ENCODE data around the gene AGAP1.

AGAP1 gene

DNA sequence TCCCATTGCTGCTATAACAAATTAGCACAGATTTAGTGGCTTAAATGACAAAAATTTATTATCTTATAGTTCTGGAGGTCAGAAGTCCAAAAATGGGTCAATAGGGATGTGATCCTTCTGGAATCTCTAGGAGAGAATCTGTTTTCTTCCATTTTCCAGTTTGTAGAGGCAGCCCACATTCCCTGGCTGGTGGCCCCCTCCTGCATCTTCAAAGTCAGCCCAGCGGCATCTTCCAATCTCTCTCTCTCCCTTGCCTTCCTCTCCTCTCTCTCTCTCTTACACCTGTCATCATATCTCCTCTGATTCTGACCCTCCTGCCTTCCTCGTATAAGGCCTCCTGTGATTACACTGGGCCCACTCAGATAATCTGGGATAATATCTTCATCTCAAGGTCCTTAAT, 3.9 kb upstream of the AGAP1 start:
- no peak for DNase-seq

DNA sequence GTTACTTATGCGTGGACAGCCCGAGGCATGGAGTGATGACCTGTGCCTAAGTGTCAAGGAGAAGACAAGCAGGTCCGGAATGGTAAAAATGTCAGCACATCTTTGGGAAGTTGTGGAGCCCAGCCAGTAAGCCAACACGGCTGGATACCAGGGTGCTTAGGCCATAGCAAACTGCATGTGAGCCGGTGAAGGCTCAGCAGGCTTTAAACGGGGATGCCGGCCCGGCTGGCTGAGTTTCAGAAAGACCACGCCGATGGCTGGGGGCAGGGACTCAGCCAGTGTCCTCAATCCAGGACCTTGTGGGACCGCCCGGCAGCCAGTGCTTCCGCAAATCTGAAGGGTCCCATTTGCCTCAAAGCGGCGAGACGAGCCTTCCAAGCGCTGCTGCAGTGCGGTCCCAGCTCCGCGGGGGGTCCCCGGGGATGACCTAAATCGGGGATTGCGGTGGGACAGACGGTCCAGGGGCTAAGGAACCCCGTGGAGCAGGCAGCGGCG, 946 bp upstream of the AGAP1 start:
- DNase-seq: no peak

DNA sequence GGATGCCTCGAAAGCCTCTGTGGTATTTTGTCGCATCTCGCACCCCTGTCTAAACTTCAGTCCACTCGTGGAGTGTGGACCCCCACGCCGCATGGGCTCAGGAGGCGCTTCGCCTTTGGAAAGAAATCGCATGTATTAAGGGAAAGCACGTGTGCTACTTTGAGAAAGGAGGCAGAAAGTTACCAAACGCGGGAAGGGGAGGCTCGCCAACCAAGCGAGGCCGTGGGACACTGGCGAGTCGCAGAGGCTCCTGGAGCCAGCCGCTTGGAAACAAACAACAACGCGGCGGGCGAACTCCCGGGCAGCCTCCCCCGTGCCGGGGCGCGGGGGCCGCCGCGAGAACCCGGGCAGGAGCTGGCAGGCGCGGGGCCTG, 455 bp upstream of the AGAP1 start:
- no peak for DNase-seq

DNA sequence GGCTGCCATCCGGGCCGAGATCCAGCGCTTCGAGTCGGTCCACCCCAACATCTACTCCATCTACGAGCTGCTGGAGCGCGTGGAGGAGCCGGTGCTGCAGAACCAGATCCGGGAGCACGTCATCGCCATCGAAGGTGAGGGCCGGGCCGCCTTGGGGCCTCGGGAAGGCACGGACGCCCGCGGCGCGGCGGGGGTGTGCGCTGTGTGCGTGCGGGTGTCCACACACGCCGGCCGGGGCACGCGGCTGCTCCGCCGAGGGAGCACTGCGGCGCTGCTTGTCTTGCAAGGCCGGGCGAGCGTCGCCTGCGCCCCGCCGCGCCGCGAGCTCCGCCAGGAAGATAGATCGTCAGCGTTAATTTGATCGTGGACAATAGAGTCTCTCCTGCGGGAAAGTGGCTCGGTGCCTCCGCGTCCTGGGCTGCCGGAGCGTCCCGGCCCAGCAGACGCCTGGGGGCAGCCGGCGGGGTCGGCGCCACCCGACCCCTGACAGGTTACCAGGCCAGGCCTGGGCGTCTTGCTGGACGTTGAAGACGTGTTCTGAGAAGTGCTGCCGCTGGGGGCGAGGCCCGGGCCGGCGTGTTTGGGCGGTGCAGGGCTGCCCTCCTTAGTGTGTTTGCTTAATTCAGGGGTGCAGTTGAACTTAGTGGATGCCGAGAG, 1.0 kb downstream of the AGAP1 start:
- peak in 1 of 2 experiments; percentile 25 for DNase-seq

- no peak for DNase-seq
Observed at GRCh38 chr2:235495373-235496238, 1.8 kb downstream of the AGAP1 start.

GRCh38 chr2:235496239-235496621, 2.4 kb downstream of the AGAP1 start:
- no peak for DNase-seq

DNA sequence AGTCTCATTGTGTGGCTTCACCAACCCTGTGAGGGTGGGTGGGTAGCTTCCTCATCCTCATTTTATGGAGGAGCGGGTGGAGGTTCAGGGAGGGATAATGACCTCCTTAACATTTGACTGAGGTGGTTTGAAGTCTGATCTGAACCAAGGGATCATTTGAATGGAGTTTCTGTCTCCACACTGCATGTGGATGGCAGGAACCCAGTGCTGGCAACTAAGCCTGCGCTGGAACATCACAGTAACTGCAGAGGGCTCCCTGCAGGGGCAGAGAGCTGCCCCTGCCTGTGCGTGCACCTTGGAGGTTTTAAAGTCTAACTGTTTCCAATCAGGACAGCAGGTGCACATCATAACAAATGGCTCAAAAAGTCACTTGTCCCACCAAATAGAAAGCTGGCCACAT, 3.3 kb downstream of the AGAP1 start:
- DNase-seq: no peak

GRCh38 chr2:235498541-235498940, 4.7 kb downstream of the AGAP1 start:
- peak in 1 of 2 experiments; percentile 9 for DNase-seq

DNA sequence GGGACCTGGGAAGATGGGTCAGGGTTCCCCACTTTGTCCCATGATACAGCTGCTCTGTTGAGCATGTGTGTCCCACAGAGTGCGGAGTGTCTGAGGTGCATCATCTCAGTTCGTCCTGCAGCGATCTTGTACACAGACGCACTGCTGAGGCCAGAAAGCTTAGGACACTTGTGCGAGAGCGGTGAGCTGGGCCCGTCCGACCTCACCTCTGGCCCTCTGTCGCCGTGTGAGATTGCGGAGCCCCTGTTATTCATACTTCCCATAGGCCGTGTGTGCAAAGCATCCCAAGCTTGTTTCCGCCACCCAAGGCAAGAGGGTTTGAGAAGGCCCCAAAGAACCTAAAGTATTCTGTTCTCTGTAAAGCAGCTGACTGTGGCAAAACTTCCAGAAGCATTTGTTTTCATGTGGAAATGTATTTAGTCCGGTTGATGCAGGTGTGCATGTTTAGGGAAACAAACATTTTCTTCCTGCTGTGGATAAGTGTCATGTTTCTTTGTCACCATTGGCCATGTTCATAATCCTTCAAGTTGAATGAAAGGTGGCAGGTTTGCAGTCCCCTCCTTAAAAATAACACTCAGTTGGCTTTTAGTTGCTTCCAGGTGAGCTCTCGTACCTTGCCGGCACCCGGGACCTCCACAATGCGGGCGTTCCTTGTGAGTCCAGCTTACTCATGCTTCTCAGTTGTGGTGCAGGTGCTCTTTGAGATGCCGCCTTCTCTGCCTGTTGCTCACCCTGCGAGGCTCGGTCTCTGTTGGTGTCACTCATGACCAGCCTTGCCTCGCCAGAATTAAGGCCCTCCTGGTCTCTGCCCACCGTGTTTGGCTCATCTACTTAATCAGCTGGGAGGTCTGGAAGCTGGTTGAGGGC, 5.3 kb downstream of the AGAP1 start:
- no peak for DNase-seq

DNA sequence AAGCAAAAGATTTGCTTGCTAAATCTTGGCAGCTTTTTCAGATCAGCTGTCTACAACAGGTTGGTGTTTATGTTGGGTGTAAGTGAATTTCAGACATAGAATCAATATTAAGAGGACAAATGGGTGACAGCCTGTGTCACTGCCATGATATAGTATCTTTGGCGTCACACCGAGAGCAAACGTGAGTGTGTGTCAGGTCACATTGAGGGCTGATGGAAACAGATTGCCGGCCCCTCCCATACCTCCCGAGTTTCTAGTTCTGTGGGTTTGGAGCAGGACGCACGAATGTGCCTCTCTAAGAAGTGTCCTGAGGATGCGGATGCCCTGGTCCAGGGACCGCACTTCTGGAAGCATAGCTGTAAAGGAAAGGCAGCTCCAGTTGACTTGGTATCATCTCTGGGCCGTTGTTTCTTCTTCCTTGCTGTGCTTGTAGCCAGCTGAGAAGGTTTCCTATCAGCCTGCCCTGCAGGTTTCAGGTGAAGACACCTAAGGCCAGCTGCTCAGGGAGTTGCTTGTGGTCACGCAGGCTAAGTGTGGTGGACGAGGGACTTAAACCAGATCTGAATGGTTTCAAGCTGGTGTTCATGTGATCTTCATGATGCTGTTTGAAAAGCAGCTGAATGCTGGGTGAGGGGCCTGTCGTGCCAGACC, 6.4 kb downstream of the AGAP1 start:
- DNase-seq: no peak

DNA sequence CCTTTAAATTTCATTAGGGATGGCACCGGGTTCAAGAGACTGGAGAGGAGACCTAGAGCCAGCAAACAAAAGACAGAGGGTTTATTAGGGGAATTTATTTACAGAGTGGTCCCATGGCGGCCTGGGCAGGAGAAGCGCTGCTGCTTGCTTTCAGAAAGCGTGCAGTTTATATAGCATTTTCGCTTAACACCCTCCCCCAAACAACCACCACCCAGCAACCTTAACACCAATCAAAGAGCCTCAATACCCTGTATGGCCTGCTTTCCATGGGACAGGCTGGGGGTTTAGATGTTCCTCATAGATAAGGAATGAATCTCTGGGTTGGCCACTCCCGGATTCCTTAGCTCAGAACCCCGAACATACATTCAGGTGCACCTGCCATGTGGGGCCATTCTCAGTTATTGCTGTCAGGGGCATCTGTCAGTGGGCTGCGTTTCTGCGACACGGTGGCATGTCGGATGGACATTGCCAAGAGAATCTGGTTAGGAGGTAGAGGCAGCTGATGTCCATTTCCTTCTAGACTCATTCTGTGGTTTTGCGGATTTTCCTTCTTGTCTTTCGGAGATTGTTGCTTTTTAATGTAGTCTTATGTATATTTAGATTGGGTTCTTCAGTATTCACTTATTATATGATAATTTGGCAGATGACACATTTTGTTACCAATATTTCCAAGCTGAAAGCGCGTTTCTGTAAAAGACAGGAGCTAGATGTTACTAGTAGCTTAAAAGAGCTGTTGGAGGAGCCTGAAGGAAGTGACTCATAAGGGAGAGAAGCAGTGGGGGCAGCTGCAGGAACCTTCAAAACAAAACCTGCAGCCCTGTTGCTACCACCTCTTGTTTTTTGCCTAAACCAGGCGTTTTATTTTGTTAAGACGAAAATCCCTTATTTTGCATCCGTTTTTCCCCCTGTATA, 7.2 kb downstream of the AGAP1 start:
- no peak for DNase-seq

DNA sequence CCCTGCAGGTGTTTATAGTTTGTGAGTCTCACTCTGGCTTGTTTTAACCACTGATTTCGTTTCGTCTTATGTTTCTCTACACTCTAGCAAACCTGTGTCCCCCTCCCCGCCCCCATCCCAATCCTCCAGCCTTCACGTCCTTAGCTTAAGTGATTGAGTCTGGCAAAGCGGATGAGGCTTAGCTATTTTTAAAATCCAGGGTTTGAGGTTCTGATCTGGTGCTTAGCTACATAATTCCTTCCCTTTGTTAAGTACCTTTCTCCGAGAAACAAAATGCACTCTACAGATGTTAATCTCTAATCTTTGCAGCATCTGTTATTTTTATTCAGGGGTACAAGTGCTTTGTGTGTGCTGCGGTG, 7.8 kb downstream of the AGAP1 start:
- DNase-seq: no peak

GRCh38 chr2:235502336-235502735, 8.5 kb downstream of the AGAP1 start:
- no peak for DNase-seq

- no peak for DNase-seq
Observed at GRCh38 chr2:235504441-235505180, 10.8 kb downstream of the AGAP1 start.

DNA sequence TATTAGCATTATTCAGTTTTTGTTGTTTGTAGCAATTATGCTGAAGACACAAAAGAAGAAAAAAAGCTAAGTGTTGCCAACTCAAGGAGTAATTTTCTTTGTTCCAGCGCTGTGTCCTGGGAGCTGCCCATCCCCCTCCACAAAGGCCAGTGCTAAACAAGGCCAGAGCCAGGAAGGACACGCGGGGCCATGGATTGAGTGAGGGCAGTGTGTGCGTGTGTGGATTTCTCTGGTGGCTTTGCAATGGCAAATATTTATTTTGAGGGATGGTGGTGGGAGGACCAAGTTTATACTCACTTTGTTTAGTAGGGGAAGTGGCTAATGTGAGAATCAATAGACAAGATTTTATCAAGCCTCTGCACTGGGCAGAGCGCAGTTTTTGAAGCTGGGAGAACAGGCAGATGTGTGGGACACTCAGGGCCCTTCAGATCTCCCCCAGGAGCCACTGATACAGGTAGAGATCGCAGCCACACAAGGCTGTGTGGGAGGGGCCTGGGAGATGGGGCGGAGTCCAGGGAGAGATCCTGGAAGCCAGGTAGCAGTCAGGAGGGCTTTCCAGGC, 11.4 kb downstream of the AGAP1 start:
- no peak for DNase-seq

DNA sequence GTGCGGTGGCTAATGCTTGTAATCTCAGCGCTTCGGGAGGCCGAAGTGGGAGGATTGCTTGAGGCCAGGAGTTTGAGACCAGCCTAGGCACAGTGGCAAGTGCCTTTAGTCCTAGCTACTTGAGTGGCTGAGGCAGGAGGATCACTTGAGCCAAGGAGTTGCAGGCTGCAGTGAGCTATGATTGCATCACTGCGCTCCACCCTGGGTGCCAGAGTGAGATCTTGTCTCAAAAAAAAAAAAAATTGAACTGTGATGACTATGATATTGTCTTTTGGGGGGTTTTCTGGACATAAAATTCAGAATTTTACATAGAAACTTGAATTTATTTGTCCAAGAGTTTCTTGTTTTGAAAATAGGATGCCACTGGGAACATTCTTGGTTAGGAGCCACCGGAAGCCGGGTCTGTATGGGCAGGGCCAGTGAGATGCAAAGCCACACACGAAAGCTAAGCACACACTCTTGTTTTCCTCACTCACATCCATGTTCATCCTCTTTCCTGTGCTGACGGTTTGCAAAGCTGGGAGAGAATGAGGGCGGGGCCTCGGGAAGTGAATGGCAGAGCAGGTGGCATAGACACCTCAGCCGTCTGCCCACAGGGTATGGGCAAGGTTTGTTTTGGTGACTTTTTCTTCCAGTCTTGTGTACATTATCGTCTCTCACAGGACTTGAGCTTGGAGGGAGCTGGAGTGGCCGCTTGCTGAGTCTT, 12.6 kb downstream of the AGAP1 start:
- peak; percentile 56 to 63 for DNase-seq

DNA sequence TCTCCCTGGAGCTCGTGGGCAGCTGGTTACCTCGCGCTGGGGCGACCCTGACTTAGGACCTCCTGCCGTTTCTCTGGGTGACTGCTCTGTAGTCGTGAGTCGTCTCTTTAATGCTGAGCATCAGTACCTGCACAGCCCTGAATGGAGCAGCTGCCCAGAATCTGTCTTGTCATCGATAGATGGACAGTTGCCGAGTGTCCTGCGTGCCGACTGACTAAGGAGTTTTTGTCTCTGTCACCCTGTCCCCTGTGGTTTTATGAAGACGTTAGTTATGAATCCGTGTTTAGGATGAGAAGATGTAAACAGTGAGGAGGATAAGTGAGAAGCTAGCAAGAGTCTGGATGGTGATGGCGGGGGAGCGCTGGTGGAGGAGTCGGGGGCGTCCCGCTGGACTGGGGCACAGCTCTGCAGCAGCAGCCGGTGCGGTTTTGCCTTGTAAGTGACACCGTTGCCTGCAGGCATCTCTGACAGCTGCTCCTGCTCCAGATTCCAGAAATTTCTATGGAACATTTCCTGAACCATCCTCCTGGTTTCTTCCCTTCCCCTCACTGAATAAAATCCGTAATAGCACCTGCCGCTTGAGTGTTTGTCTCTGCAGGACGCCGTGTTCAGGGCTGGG, 13.3 kb downstream of the AGAP1 start:
- DNase-seq: no peak

DNA sequence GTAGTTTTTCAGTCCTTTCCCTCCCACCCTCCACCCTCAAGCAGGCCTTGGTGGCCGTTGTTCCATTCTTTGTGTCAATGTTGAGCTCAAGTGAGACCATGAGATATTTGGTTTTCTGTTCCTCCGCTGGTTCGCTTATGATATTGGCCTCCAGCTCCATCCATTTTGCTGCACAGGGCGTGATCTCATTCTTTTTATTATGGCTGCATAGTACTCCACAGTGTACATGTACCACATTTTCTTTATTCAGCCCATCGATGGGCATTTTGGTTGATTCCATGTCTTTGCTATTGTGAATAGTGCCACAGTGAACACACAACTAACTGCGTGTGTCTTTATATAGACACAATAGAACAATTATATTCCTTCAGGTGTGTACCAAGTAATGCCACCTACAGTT, 14.1 kb downstream of the AGAP1 start:
- no peak for DNase-seq

- DNase-seq: no peak
Observed at GRCh38 chr2:235508371-235509160, 14.7 kb downstream of the AGAP1 start.
